HG02870 (cell line): Measurements from ENCODE around the gene EFCAB7.

ENCODE experiments used
- ATAC-seq: cut with Tn5 transposase; IDR thresholded peaks from one replicate; pipeline ENCODE4 v1.9.1; 2021; ENCODE audit warnings: mild to moderate bottlenecking, moderate library complexity; ENCODE audit not compliant: unreplicated experiment

Gene EFCAB7, protein sequence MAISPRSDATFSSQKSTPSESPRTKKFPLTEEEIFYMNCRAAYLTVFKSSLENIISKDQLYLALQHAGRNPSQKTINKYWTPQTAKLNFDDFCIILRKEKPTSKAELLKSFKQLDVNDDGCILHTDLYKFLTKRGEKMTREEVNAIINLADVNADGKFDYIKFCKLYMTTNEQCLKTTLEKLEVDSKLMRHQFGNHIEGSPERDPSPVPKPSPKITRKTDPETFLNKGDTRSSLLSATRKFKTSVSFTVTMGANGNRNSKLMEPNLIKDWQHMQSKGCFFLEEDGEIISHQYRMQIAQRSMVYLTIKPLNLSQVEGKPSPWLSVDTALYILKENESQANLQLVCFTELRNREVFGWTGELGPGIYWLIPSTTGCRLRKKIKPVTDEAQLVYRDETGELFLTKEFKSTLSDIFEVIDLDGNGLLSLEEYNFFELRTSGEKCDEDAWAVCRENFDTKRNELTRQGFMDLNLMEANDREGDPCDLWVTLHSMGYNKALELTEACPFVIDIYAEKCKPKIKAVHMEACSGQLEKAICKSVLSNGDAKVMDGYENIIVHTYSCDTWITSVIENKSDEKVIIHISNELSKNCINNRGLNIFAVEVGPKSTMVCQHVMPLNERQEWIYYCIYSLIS

GRCh38 chr1:63522891-63523728, at the start of gene EFCAB7, which contains the start of gene ITGB3BP:
Gene EFCAB7 (plus strand): TSS chr1:63523525. CDS start chr1:63525573, 2,048 bp downstream.
Gene ITGB3BP (minus strand): TSS chr1:63523225. CDS start chr1:63523133, 92 bp downstream.
- peak; percentile 88 for ATAC-seq

- no peak for ATAC-seq
These were observed 47.6 kb upstream of the EFCAB7 start for GRCh38 chr1:63475761-63476160.

- ATAC-seq = no peak
These were observed 43.3 kb upstream of the EFCAB7 start for GRCh38 chr1:63480057-63480456.

DNA sequence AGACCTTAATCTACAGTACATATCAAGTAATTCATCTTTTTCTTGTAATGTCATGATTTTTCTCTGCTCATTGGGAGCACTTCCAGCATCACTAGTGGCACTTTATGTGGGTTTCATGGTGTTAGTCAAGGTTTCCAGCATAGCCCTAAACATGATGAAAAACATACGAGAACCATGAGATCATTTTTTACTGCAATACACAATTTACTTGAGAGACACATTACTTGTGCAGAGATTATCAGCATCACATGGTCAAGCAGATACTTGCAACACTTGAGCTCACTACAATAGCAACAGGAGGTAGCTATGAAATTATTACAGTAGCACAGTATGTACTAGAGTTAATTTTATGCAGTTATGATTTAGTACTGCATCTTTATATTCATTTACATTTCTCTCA, 36.7 kb upstream of the EFCAB7 start:
- ATAC-seq = no peak

- ATAC-seq = no peak
These were observed 35.8 kb upstream of the EFCAB7 start for GRCh38 chr1:63487336-63488065.

DNA sequence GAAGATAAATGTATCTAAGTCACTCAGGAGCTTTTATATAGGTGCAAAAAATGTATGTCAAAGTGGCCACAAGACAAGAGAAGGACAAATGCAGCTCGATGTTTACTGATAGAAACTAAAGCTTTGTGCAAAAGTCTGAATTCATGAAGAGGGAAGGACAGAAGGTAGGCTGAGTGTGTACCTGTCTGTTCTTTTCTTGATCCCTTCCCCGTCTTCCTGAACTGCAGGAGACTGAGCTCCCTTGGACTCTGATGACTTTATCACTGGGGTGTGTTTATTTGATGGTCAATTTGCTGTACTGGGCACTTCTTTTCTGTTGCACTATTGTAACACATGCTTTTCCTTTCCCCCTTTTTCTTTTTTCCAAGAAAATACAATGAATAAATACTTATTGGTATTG, 25.7 kb upstream of the EFCAB7 start:
- no peak for ATAC-seq

GRCh38 chr1:63498106-63498505, 25.2 kb upstream of the EFCAB7 start:
- ATAC-seq = no peak

GRCh38 chr1:63501256-63501655, 22.1 kb upstream of the EFCAB7 start:
- no peak for ATAC-seq

GRCh38 chr1:63506782-63507181, 16.5 kb upstream of the EFCAB7 start:
- no peak for ATAC-seq

DNA sequence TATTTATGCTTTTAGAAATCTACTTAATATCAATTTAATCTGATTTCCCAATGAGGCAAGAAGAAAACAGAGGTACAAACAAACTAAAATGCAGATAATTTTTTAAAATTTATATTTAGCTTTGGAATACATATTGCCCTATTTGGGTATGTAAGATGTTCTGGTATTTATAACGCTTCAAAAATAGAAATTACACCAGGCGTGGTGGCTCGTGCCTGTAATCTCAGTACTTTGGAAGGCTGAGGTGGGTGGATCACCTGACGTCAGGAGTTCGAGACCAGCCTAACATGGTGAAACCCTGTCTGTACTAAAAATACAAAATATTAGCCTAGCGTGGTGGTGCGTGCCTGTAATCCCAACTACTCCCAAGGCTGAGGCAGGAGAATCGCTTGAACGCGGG, 13.6 kb upstream of the EFCAB7 start:
- no peak for ATAC-seq

- no peak for ATAC-seq
These were observed 10.7 kb upstream of the EFCAB7 start for GRCh38 chr1:63512584-63512983.

DNA sequence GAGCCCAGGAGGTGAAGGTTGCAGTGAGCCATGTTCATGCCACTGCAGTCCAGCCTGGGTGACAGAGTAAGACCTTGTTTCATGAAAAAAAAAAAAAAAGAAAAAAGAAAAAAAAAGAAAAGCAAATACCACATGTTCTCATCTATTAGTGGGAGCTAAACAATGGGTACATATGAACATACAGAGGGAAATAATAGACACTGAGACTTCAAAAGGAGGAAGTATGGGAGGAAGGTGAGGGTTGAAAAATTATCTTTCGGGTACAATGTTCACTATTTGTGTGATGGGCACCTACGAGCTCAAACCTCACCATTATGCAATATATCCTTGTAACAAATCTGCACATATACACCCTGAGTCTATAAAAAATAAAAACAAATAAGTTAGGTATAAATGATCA, 6.7 kb upstream of the EFCAB7 start:
- ATAC-seq = no peak

DNA sequence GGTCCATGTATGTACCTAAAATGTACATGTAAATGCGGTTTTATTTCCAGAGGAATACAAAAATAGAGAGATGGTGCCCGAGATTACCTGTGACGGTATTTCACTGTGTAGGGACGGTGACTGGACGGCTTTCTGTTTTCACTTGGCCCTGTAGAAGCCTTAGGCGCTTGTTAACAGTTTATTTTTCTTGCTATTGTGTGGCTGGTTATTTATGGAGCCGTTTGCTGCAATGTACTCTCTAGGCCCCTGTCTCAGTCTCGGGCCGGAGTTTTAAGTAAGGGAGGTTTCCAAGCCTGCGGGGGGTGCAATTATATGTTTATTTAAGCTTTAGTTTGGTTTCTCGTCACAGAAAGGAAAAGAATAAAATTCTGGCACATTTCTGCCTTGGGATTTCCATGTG, 413 bp downstream of the EFCAB7 start:
- peak; percentile 19 for ATAC-seq

GRCh38 chr1:63524201-63524600, 876 bp downstream of the EFCAB7 start:
- no peak for ATAC-seq

- ATAC-seq = no peak
These were observed 9.4 kb downstream of the EFCAB7 start for GRCh38 chr1:63532727-63533126.

DNA sequence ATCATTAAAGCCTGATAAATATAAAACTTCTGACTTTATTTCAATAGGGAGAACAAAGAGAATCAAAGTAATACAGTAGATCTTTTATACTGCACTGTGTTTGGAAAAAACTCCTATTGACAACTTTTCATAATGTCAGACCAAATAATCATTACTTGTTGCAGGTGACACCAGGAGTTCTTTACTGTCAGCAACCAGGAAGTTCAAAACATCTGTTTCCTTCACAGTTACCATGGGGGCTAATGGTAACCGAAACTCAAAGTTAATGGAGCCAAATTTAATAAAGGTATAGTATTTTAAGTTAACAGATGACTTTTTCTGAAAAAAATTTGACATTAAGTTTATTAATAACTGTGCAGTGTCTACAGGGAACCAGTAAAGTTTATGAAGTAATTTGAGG, 10.6 kb downstream of the EFCAB7 start:
- ATAC-seq = no peak

DNA sequence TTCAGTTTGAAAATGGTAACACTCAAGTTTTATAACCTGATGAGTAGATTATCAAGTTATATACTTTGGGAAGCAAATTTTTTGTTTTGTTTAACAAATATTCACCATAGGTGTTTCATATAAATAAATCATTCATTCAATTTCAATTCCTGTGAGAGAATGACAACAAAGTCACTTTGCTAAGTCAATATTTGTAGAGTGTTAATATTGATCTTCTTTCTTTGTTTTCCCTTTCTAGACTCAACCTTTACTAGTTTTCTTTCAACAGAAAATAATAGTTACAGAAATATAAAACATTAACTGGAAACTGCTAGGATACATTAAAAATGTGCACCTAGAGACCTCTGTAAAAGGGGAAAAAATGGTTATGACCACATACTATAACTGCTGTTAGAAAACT, 11.1 kb downstream of the EFCAB7 start:
- no peak for ATAC-seq

GRCh38 chr1:63537006-63537405, 13.7 kb downstream of the EFCAB7 start:
- no peak for ATAC-seq

- ATAC-seq = no peak
These were observed 14.6 kb downstream of the EFCAB7 start for GRCh38 chr1:63537940-63538339.

- ATAC-seq = no peak
These were observed 22.5 kb downstream of the EFCAB7 start for GRCh38 chr1:63545780-63546179.
